ENCODE data around the gene LUC7L. TPM values are rescaled to one million over a fixed set of nuclear protein-coding genes. Genes with fewer than 3 reads are reported as not detected.
"Not testable (repeated sequence)": the region's sequence is repeated elsewhere in the genome, so short reads cannot be mapped to it uniquely, and the experiment has no call there.

Gene LUC7L
- total RNA-seq, 2 donors from 2014 or later: 101 to 171 TPM

DNA sequence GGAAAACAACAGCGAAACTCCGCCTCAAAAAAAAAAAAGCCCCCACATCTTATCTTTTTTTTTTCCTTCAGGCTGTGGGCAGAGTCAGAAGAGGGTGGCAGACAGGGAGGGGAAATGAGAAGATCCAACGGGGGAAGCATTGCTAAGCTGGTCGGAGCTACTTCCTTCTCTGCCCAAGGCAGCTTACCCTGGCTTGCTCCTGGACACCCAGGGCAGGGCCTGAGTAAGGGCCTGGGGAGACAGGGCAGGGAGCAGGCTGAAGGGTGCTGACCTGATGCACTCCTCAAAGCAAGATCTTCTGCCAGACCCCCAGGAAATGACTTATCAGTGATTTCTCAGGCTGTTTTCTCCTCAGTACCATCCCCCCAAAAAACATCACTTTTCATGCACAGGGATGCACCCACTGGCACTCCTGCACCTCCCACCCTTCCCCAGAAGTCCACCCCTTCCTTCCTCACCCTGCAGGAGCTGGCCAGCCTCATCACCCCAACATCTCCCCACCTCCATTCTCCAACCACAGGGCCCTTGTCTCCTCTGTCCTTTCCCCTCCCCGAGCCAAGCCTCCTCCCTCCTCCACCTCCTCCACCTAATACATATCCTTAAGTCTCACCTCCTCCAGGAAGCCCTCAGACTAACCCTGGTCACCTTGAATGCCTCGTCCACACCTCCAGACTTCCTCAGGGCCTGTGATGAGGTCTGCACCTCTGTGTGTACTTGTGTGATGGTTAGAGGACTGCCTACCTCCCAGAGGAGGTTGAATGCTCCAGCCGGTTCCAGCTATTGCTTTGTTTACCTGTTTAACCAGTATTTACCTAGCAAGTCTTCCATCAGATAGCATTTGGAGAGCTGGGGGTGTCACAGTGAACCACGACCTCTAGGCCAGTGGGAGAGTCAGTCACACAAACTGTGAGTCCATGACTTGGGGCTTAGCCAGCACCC, 54.0 kb downstream of the LUC7L start:
- ATAC-seq (ENCODE audit: insufficient number of reproducible peaks, low FRiP score, low read depth) (peak; percentile 15), DNase-seq (ENCODE audit: low spot score) (no peak)
- H3K4me3 ChIP-seq: no peak overlapping the region
- TF ChIP-seq CTCF (IDR thresholded peaks at IDR 0.05): no peak
- H3K36me3 ChIP-seq: no peaks in the 10 kb centered on the region
- no peaks in the 10 kb centered on the region for H3K9me3 ChIP-seq
- H3K27me3 ChIP-seq (replicated peaks; ENCODE audit: insufficient read depth): peaks cover 27% of the 10 kb centered on the region
- no peak overlapping the region for H3K27ac ChIP-seq
- peaks cover 3% of the 10 kb centered on the region in 2 donors for H3K4me1 ChIP-seq (ENCODE audit: control insufficient read depth in 1 of 2, low read depth in 2 of 2)

GRCh38 chr16:173928-174769, 55.1 kb downstream of the LUC7L start:
- not testable (repeated sequence) for H3K27ac ChIP-seq; H3K9me3 ChIP-seq; H3K4me1 ChIP-seq (ENCODE audit: control insufficient read depth in 1 of 2, low read depth in 2 of 2); H3K36me3 ChIP-seq; H3K4me3 ChIP-seq; DNase-seq (ENCODE audit: low spot score); ATAC-seq (ENCODE audit: insufficient number of reproducible peaks, low FRiP score, low read depth)
- H3K27me3 ChIP-seq (replicated peaks; ENCODE audit: insufficient read depth): peaks cover 20% of the 10 kb centered on the region

- peaks cover 19% of the 10 kb centered on the region for H3K27me3 ChIP-seq (replicated peaks; ENCODE audit: insufficient read depth)
- H3K9me3 ChIP-seq; ATAC-seq (ENCODE audit: insufficient number of reproducible peaks, low FRiP score, low read depth); H3K4me1 ChIP-seq (ENCODE audit: control insufficient read depth in 1 of 2, low read depth in 2 of 2); H3K36me3 ChIP-seq; H3K4me3 ChIP-seq; DNase-seq (ENCODE audit: low spot score); H3K27ac ChIP-seq: not testable (repeated sequence)
These were observed 55.9 kb downstream of the LUC7L start for GRCh38 chr16:173211-173854.

- DNase-seq (ENCODE audit: low spot score); H3K4me1 ChIP-seq (ENCODE audit: control insufficient read depth in 1 of 2, low read depth in 2 of 2); H3K4me3 ChIP-seq; H3K36me3 ChIP-seq; H3K9me3 ChIP-seq; ATAC-seq (ENCODE audit: insufficient number of reproducible peaks, low FRiP score, low read depth); H3K27ac ChIP-seq: not testable (repeated sequence)
- H3K27me3 ChIP-seq (replicated peaks; ENCODE audit: insufficient read depth): peaks cover 13% of the 10 kb centered on the region
These were observed 56.8 kb downstream of the LUC7L start, which contains the start of gene HBA2 for GRCh38 chr16:172374-172941. HBA2 (plus strand) TSS chr16:172876; CDS start chr16:172913, 37 bp downstream.

GRCh38 chr16:170788-171187, 58.5 kb downstream of the LUC7L start:
- Histone ChIP-seq H3K27ac (no peak overlapping the region), H3K9me3 (no peaks in the 10 kb centered on the region), H3K36me3 (no peaks in the 10 kb centered on the region), H3K4me1 (ENCODE audit: control insufficient read depth in 1 of 2, low read depth in 2 of 2) (peaks cover 5 to 10% of the 10 kb centered on the region in 2 donors), H3K27me3 (replicated peaks; ENCODE audit: insufficient read depth) (peaks cover 29% of the 10 kb centered on the region), H3K4me3 (no peak overlapping the region)
- no peak for TF ChIP-seq CTCF (IDR thresholded peaks at IDR 0.05)
- ATAC-seq (ENCODE audit: insufficient number of reproducible peaks, low FRiP score, low read depth) (no peak), DNase-seq (ENCODE audit: low spot score) (no peak)

DNA sequence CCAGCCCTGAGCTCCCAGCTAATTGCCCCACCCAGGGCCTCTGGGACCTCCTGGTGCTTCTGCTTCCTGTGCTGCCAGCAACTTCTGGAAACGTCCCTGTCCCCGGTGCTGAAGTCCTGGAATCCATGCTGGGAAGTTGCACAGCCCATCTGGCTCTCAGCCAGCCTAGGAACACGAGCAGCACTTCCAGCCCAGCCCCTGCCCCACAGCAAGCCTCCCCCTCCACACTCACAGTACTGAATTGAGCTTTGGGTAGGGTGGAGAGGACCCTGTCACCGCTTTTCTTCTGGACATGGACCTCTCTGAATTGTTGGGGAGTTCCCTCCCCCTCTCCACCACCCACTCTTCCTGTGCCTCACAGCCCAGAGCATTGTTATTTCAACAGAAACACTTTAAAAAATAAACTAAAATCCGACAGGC, 59.2 kb downstream of the LUC7L start:
- peaks cover 12 to 17% of the 10 kb centered on the region in 2 donors for H3K4me1 ChIP-seq (ENCODE audit: control insufficient read depth in 1 of 2, low read depth in 2 of 2)
- not testable (repeated sequence) for ATAC-seq (ENCODE audit: insufficient number of reproducible peaks, low FRiP score, low read depth); H3K36me3 ChIP-seq; DNase-seq (ENCODE audit: low spot score); H3K4me3 ChIP-seq; H3K9me3 ChIP-seq; H3K27ac ChIP-seq
- peaks cover 36% of the 10 kb centered on the region for H3K27me3 ChIP-seq (replicated peaks; ENCODE audit: insufficient read depth)

All from thoracic aorta (tissue), 2 donors.